Measurements from ENCODE around the gene EPHB2.

Gene EPHB2

DNA sequence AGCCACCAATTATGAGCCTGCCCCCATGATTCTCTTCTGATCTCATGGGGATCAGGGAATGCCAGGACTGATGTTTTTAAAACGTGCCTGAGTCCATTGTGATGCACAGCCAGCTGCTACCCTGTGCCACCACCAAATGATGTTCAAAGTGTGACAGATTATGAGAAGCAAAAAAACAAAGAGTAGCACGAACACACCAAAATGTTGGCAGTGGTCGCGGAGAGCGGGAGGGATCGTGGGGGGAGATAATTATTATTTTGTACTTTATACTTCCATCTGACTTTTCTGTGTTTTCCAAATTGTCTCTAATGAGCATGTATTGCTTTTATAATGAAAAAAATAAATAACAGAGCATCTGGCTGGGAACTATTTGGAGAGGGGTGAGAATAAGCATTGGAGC is 50.5 kb downstream of the EPHB2 start:
- no peaks in the 10 kb centered on the region for H3K36me3 ChIP-seq (ENCODE audit: control insufficient read depth, low read depth, low read length)
- no peaks in the 10 kb centered on the region for H3K9me3 ChIP-seq (ENCODE audit: control insufficient read depth, low read depth, low read length)
- H3K4me1 ChIP-seq (ENCODE audit: control insufficient read depth, low read depth, low read length) = no peaks in the 10 kb centered on the region
- no peak overlapping the region for H3K9ac ChIP-seq (ENCODE audit: low read length)
- no peak overlapping the region for H3K4me3 ChIP-seq (ENCODE audit: low read length)
- H3K27me3 ChIP-seq (ENCODE audit: control insufficient read depth, insufficient read depth, low read length) = no peaks in the 10 kb centered on the region
- H3K27ac ChIP-seq (ENCODE audit: low read length) = no peak overlapping the region

GRCh38 chr1:22761821-22762220 is 51.2 kb downstream of the EPHB2 start:
- no peak overlapping the region for H3K27ac ChIP-seq (ENCODE audit: low read length)
- H3K4me3 ChIP-seq (ENCODE audit: low read length) = no peak overlapping the region

DNA sequence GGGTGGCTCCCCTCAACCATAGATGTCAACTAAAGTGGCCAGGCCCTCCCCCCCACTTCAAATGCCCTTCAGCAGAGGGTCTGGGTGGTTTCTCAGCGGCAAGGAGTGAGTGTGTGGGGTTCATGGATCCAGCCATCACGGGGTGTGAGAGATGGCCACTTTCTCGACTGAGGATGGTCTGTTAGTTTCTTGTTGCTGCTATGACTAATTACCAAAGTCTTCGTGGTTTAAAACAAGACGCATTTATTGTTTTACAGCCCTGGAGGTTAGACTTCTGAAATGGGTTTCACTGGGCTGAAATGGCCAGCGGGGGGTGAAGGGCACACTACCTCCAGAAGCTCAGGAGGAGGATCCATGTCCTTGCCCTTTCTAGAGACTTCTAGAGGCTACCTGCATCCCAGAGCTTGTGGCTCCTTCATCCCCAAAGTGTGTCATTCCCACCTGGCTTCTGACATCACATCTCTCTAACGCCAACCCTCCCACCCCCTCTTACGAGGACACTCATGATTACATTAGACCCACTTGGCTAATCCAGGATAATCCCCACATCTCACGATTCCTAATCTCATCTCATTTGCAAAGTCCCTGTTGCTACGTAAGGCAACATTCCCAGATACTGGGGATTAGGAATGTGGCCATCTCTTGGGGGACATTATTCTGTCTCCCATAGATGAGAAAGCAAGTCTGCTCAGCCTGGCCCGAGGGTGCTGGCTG is 53.0 kb downstream of the EPHB2 start:
- no peaks in the 10 kb centered on the region for H3K9me3 ChIP-seq (ENCODE audit: control insufficient read depth, low read depth, low read length)
- no peaks in the 10 kb centered on the region for H3K36me3 ChIP-seq (ENCODE audit: control insufficient read depth, low read depth, low read length)
- no peak overlapping the region for H3K27ac ChIP-seq (ENCODE audit: low read length)
- H3K27me3 ChIP-seq (ENCODE audit: control insufficient read depth, insufficient read depth, low read length) = no peaks in the 10 kb centered on the region
- no peak overlapping the region for H3K9ac ChIP-seq (ENCODE audit: low read length)
- H3K4me3 ChIP-seq (ENCODE audit: low read length) = no peak overlapping the region
- no peaks in the 10 kb centered on the region for H3K4me1 ChIP-seq (ENCODE audit: control insufficient read depth, low read depth, low read length)

More at GRCh38 chr1:22761821-22762220, 51.2 kb downstream of the EPHB2 start:
- Histone ChIP-seq H3K4me1 (ENCODE audit: control insufficient read depth, low read depth, low read length) (no peaks in the 10 kb centered on the region), H3K36me3 (ENCODE audit: control insufficient read depth, low read depth, low read length) (no peaks in the 10 kb centered on the region), H3K9ac (ENCODE audit: low read length) (no peak overlapping the region), H3K9me3 (ENCODE audit: control insufficient read depth, low read depth, low read length) (no peaks in the 10 kb centered on the region), H3K27me3 (ENCODE audit: control insufficient read depth, insufficient read depth, low read length) (no peaks in the 10 kb centered on the region)

DNA sequence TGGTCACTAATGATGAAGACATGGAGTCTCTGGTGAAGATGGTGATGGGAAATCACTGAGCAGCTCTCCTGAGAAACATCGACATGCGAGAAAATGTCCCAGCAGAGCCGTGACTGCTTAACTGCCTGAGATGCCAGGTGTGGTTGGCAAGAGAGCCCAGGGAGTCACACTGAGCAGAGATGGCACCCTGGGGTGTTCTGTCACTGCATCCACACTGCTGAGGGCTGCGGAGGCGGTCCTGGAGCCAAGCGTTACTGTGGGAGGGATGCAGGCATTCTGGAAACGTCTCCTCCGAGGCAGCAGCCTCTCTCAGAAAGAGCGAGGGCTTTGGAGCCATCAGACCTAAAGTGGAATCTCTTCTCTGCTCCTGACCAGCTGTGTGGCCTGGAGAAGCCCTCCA is 57.2 kb downstream of the EPHB2 start:
- H3K27me3 ChIP-seq (ENCODE audit: control insufficient read depth, insufficient read depth, low read length) = no peaks in the 10 kb centered on the region
- H3K36me3 ChIP-seq (ENCODE audit: control insufficient read depth, low read depth, low read length) = no peaks in the 10 kb centered on the region
- H3K9me3 ChIP-seq (ENCODE audit: control insufficient read depth, low read depth, low read length) = no peaks in the 10 kb centered on the region
- no peak overlapping the region for H3K9ac ChIP-seq (ENCODE audit: low read length)
- H3K4me3 ChIP-seq (ENCODE audit: low read length) = no peak overlapping the region
- H3K27ac ChIP-seq (ENCODE audit: low read length) = no peak overlapping the region
- no peaks in the 10 kb centered on the region for H3K4me1 ChIP-seq (ENCODE audit: control insufficient read depth, low read depth, low read length)

DNA sequence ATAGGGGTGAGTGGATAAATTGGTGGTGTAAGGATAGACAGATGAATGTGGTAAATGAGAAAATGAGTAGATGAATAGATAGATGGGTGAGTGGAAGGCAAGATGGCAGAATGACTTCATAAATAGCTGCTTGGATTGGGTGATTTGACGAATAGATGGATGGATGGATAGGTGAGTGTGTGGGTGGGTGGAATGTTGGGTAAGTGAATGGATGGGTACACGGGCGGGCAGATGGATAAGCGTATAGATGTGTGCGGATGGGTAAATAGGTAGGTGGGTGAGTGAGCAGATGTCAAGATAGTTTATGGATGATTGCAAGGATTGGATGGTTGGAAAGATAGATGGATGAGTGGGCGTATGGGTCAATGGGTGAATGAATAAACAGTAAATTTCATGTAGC is 59.3 kb downstream of the EPHB2 start:
- Histone ChIP-seq H3K27me3 (ENCODE audit: control insufficient read depth, insufficient read depth, low read length) (no peaks in the 10 kb centered on the region), H3K36me3 (ENCODE audit: control insufficient read depth, low read depth, low read length) (no peaks in the 10 kb centered on the region), H3K9me3 (ENCODE audit: control insufficient read depth, low read depth, low read length) (no peaks in the 10 kb centered on the region), H3K9ac (ENCODE audit: low read length) (no peak overlapping the region), H3K4me3 (ENCODE audit: low read length) (no peak overlapping the region), H3K4me1 (ENCODE audit: control insufficient read depth, low read depth, low read length) (no peaks in the 10 kb centered on the region), H3K27ac (ENCODE audit: low read length) (no peak overlapping the region)

DNA sequence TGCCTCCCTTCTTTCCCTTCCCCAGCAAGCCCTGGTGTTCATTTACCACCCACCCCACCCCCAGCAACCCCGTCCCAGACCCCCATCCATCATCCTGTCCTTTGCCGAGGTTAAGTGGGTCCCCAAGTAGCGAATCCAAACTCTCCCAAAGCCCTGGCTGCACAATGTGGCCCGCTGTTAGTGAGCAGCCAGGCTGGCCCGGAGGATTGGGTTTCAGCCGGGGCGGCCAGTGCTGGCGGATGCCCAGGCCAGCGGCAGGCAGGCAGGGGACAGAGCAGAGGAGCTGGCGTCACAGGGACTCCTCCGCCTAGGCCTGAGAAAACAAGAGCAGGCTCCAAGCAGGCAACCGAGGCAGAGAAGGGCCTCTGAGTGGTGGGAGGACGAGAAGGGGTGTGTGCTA is 61.4 kb downstream of the EPHB2 start:
- no peaks in the 10 kb centered on the region for H3K36me3 ChIP-seq (ENCODE audit: control insufficient read depth, low read depth, low read length)
- no peak overlapping the region for H3K4me3 ChIP-seq (ENCODE audit: low read length)
- no peaks in the 10 kb centered on the region for H3K27me3 ChIP-seq (ENCODE audit: control insufficient read depth, insufficient read depth, low read length)

GRCh38 chr1:22773981-22774832 is 63.6 kb downstream of the EPHB2 start:
- no peaks in the 10 kb centered on the region for H3K4me1 ChIP-seq (ENCODE audit: control insufficient read depth, low read depth, low read length)
- no peak overlapping the region for H3K4me3 ChIP-seq (ENCODE audit: low read length)
- H3K27me3 ChIP-seq (ENCODE audit: control insufficient read depth, insufficient read depth, low read length) = no peaks in the 10 kb centered on the region
- H3K27ac ChIP-seq (ENCODE audit: low read length) = no peak overlapping the region
- H3K9me3 ChIP-seq (ENCODE audit: control insufficient read depth, low read depth, low read length) = no peaks in the 10 kb centered on the region
- no peak overlapping the region for H3K9ac ChIP-seq (ENCODE audit: low read length)
- no peaks in the 10 kb centered on the region for H3K36me3 ChIP-seq (ENCODE audit: control insufficient read depth, low read depth, low read length)

More for the DNA sequence above, 61.4 kb downstream of the EPHB2 start:
- H3K4me1 ChIP-seq (ENCODE audit: control insufficient read depth, low read depth, low read length) = no peaks in the 10 kb centered on the region
- no peak overlapping the region for H3K27ac ChIP-seq (ENCODE audit: low read length)
- H3K9me3 ChIP-seq (ENCODE audit: control insufficient read depth, low read depth, low read length) = no peaks in the 10 kb centered on the region
- no peak overlapping the region for H3K9ac ChIP-seq (ENCODE audit: low read length)

DNA sequence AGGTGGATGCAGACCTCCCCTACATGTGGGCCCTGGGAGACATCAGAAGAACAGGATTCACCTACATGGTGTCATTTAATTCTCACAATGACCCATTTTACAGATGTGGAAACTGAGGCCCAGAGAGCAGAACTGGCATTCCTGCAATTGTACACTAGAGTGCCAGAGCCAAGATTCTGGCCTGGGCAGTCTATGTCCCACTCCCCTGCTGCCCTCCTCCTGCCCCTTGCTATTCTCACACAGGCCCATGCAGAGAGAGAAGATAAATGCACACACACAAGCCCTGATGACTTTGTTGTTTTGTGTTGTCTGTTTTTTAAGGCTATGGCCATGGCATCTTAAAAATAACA is 64.2 kb downstream of the EPHB2 start:
- Histone ChIP-seq H3K4me3 (ENCODE audit: low read length) (no peak overlapping the region), H3K9ac (ENCODE audit: low read length) (no peak overlapping the region), H3K36me3 (ENCODE audit: control insufficient read depth, low read depth, low read length) (no peaks in the 10 kb centered on the region), H3K4me1 (ENCODE audit: control insufficient read depth, low read depth, low read length) (no peaks in the 10 kb centered on the region), H3K27me3 (ENCODE audit: control insufficient read depth, insufficient read depth, low read length) (no peaks in the 10 kb centered on the region), H3K9me3 (ENCODE audit: control insufficient read depth, low read depth, low read length) (no peaks in the 10 kb centered on the region), H3K27ac (ENCODE audit: low read length) (no peak overlapping the region)

DNA sequence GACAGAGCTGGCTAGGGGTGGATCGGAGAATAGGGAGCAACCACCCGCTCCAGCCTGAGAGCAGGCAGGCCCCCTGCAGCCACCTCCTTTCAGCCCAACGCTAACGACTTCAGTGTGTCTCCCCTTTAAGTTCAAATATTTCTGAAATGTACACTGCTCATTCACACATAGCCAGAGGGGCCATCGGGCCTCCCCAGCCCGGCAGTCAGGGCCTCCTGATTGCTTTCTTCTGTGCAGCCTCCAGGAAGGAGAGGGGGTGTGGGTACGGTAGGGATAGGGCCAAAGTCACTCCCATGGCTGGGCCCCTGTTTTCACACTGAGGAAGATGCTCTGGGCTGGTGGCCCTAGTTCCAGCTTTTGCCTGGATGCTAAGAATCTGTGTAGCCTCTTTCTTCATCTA is 64.8 kb downstream of the EPHB2 start:
- Histone ChIP-seq H3K36me3 (ENCODE audit: control insufficient read depth, low read depth, low read length) (no peaks in the 10 kb centered on the region), H3K4me3 (ENCODE audit: low read length) (no peak overlapping the region), H3K4me1 (ENCODE audit: control insufficient read depth, low read depth, low read length) (peaks cover 2% of the 10 kb centered on the region), H3K27ac (ENCODE audit: low read length) (no peak overlapping the region), H3K9me3 (ENCODE audit: control insufficient read depth, low read depth, low read length) (no peaks in the 10 kb centered on the region), H3K27me3 (ENCODE audit: control insufficient read depth, insufficient read depth, low read length) (no peaks in the 10 kb centered on the region), H3K9ac (ENCODE audit: low read length) (no peak overlapping the region)

DNA sequence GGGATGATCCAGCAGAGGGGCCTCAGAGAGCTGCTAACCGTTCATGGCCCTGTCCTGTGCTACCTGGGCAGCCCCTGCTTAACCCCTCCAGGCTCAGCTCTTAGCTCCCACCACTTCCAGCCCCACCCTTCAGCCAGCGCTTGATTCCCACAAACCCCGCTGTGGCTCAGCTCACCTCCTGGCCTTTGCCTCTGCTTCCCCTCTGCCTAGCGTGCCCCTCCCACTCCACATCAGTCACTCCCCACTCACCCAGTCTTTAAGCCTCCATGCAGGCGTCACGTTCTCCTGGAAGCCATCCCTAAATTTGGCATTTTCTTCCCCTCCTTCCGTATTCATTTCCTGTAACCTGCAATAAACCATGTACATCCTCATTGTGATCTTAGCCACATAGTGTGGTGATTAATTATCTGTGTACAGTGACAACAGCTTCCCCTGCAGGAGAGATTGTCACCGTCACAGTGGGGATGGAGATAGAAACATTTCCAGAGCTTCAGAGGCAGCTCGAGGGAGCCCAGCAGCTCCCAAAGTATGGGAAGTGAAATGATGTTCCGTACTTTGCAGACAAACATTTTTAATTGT is 65.5 kb downstream of the EPHB2 start:
- Histone ChIP-seq H3K36me3 (ENCODE audit: control insufficient read depth, low read depth, low read length) (no peaks in the 10 kb centered on the region), H3K4me1 (ENCODE audit: control insufficient read depth, low read depth, low read length) (peaks cover 4% of the 10 kb centered on the region), H3K27ac (ENCODE audit: low read length) (no peak overlapping the region), H3K4me3 (ENCODE audit: low read length) (no peak overlapping the region), H3K9me3 (ENCODE audit: control insufficient read depth, low read depth, low read length) (no peaks in the 10 kb centered on the region), H3K27me3 (ENCODE audit: control insufficient read depth, insufficient read depth, low read length) (no peaks in the 10 kb centered on the region), H3K9ac (ENCODE audit: low read length) (no peak overlapping the region)

GRCh38 chr1:22777388-22778057 is 66.9 kb downstream of the EPHB2 start:
- no peak overlapping the region for H3K4me3 ChIP-seq (ENCODE audit: low read length)
- no peak overlapping the region for H3K27ac ChIP-seq (ENCODE audit: low read length)
- no peaks in the 10 kb centered on the region for H3K27me3 ChIP-seq (ENCODE audit: control insufficient read depth, insufficient read depth, low read length)
- no peaks in the 10 kb centered on the region for H3K36me3 ChIP-seq (ENCODE audit: control insufficient read depth, low read depth, low read length)
- H3K9me3 ChIP-seq (ENCODE audit: control insufficient read depth, low read depth, low read length) = no peaks in the 10 kb centered on the region
- peaks cover 8% of the 10 kb centered on the region for H3K4me1 ChIP-seq (ENCODE audit: control insufficient read depth, low read depth, low read length)
- H3K9ac ChIP-seq (ENCODE audit: low read length) = no peak overlapping the region

Measured in iPS-18a (cell line).